Measurements from ENCODE around the gene WDR17.

DNA sequence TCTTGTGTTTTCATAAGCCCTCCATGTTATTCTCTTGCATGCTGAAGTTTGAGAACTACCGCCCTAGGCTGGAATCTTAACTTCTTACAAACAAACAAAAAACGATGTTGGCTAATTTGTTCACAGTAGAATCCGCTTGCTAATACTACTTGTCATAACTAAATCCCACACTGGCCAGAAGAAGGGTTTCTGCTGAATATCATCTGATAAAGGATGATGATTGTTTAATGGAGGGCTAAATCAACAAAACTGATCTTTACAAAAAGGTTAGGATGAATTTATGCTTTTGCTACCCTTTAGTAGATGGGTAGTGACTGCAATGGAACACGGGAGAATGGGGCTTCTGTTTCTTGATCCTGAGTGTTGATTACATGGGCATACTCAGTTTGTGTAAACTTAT is 87.5 kb downstream of the WDR17 start:
- TF ChIP-seq TAF1 (IDR thresholded peaks at IDR 0.05; ENCODE audit: low read depth) (no peak), TCF12 (IDR thresholded peaks at IDR 0.05; ENCODE audit: low read depth) (no peak), REST (IDR thresholded peaks at IDR 0.05; ENCODE audit: low read depth) (no peak), EP300 (IDR thresholded peaks at IDR 0.05; ENCODE audit: borderline replicate concordance) (no peak), EGR1 (IDR thresholded peaks at IDR 0.05) (no peak), NFIC (IDR thresholded peaks at IDR 0.05) (no peak)
- TF ChIP-seq, protein P1, sequence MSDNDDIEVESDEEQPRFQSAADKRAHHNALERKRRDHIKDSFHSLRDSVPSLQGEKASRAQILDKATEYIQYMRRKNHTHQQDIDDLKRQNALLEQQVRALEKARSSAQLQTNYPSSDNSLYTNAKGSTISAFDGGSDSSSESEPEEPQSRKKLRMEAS (IDR thresholded peaks at IDR 0.05), result no peak

All from Ishikawa (cell line).